Stimulated activated CD4-positive, alpha-beta T cell treated with anti-CD3 and anti-CD28 coated beads, Interleukin-12 subunit alpha, Interleukin-12 subunit beta, amount 100 ng/mL, for 24 hours (primary cell): ENCODE data around the gene CNTNAP4.

Source experiments
- DNase-seq, 2 experiments: peaks; one replicate each; pipeline ENCODE4 v3.0.0-alpha.2; 2020; ENCODE audit warnings: low read depth in 2 of 2

Gene CNTNAP4

GRCh38 chr16:76396977-76397376, 119.8 kb downstream of the CNTNAP4 start:
- DNase-seq, result no peak

GRCh38 chr16:76409706-76410105, 132.5 kb downstream of the CNTNAP4 start:
- DNase-seq, result no peak

GRCh38 chr16:76421571-76421970, 144.4 kb downstream of the CNTNAP4 start:
- DNase-seq, result no peak

- no peak for DNase-seq
Observed at GRCh38 chr16:76428858-76429257, 151.7 kb downstream of the CNTNAP4 start.

- no peak for DNase-seq
Observed at GRCh38 chr16:76441391-76441790, 164.2 kb downstream of the CNTNAP4 start.

- DNase-seq, result no peak
Observed at GRCh38 chr16:76441876-76442275, 164.7 kb downstream of the CNTNAP4 start.

GRCh38 chr16:76443973-76444372, 166.8 kb downstream of the CNTNAP4 start:
- DNase-seq, result no peak

- no peak for DNase-seq
Observed at GRCh38 chr16:76444832-76445231, 167.6 kb downstream of the CNTNAP4 start.

GRCh38 chr16:76445815-76446214, 168.6 kb downstream of the CNTNAP4 start:
- DNase-seq, result no peak

- no peak for DNase-seq
Observed at GRCh38 chr16:76446251-76446650, 169.1 kb downstream of the CNTNAP4 start.

- no peak for DNase-seq
Observed at GRCh38 chr16:76450890-76451289, 173.7 kb downstream of the CNTNAP4 start.

- no peak for DNase-seq
Observed at GRCh38 chr16:76455257-76455656, 178.1 kb downstream of the CNTNAP4 start.

- no peak for DNase-seq
Observed at GRCh38 chr16:76456016-76456415, 178.8 kb downstream of the CNTNAP4 start.

- no peak for DNase-seq
Observed at GRCh38 chr16:76459111-76459510, 181.9 kb downstream of the CNTNAP4 start.

- DNase-seq, result no peak
Observed at GRCh38 chr16:76461836-76462235, 184.6 kb downstream of the CNTNAP4 start.

GRCh38 chr16:76464955-76465620, 187.9 kb downstream of the CNTNAP4 start:
- DNase-seq, result no peak

- no peak for DNase-seq
Observed at GRCh38 chr16:76466871-76467270, 189.7 kb downstream of the CNTNAP4 start.

GRCh38 chr16:76474048-76474447, 196.8 kb downstream of the CNTNAP4 start:
- DNase-seq, result no peak

- no peak for DNase-seq
Observed at GRCh38 chr16:76478105-76478504, 200.9 kb downstream of the CNTNAP4 start.

GRCh38 chr16:76483307-76483909, 206.2 kb downstream of the CNTNAP4 start:
- no peak for DNase-seq

GRCh38 chr16:76484020-76484419, 206.8 kb downstream of the CNTNAP4 start:
- DNase-seq, result no peak

- DNase-seq, result no peak
Observed at GRCh38 chr16:76486740-76487139, 209.5 kb downstream of the CNTNAP4 start.

- no peak for DNase-seq
Observed at GRCh38 chr16:76487411-76488064, 210.3 kb downstream of the CNTNAP4 start.
